HG03135 (cell line): ENCODE measurements around the gene PIH1D1.
A peak's percentile ranks its signal among the peaks of the same experiment; 100 is the strongest.

Source experiments
- ATAC-seq: cut with Tn5 transposase; IDR thresholded peaks from one replicate; pipeline ENCODE4 v1.9.1; 2021; ENCODE audit warnings: mild to moderate bottlenecking, moderate library complexity; ENCODE audit not compliant: unreplicated experiment

PIH1D1 gene

GRCh38 chr19:49451430-49452181 is at the start of gene PIH1D1:
TSS of gene PIH1D1 (minus strand) at chr19:49451814. CDS start at chr19:49451574, 240 bp downstream.
- ATAC-seq: peak; percentile 61

- no peak for ATAC-seq
Observed at GRCh38 chr19:49499030-49499670, 47.5 kb upstream of the PIH1D1 start.

- no peak for ATAC-seq
Observed at GRCh38 chr19:49498475-49498874, 46.9 kb upstream of the PIH1D1 start.

- ATAC-seq: no peak
Observed at GRCh38 chr19:49497789-49498103, 46.1 kb upstream of the PIH1D1 start.

GRCh38 chr19:49497047-49497788 is 45.6 kb upstream of the PIH1D1 start:
- no peak for ATAC-seq

- ATAC-seq: no peak
Observed at GRCh38 chr19:49496574-49497008, 45.0 kb upstream of the PIH1D1 start.

GRCh38 chr19:49492573-49493405 is 41.2 kb upstream of the PIH1D1 start:
- no peak for ATAC-seq

GRCh38 chr19:49491804-49492572 is 40.4 kb upstream of the PIH1D1 start:
- ATAC-seq: no peak

GRCh38 chr19:49491030-49491803 is 39.6 kb upstream of the PIH1D1 start:
- no peak for ATAC-seq

- no peak for ATAC-seq
Observed at GRCh38 chr19:49490287-49491029, 38.8 kb upstream of the PIH1D1 start.

GRCh38 chr19:49489601-49490167 is 38.1 kb upstream of the PIH1D1 start:
- no peak for ATAC-seq

GRCh38 chr19:49488863-49489537 is 37.4 kb upstream of the PIH1D1 start:
- ATAC-seq: no peak

- no peak for ATAC-seq
Observed at GRCh38 chr19:49488046-49488862, 36.6 kb upstream of the PIH1D1 start.

- ATAC-seq: peak; percentile 88
Observed at GRCh38 chr19:49487277-49488045, 35.8 kb upstream of the PIH1D1 start, which contains the start of gene RPL13A. TSS of gene RPL13A (plus strand) at chr19:49487608. CDS start at chr19:49487630, 22 bp downstream.

- ATAC-seq: no peak
Observed at GRCh38 chr19:49486710-49487276, 35.2 kb upstream of the PIH1D1 start.

GRCh38 chr19:49486232-49486631 is 34.6 kb upstream of the PIH1D1 start:
- ATAC-seq: no peak
